Spleen (tissue), 7 donors: Measurements from ENCODE around the gene DEK.

ENCODE experiments used
- POLR2A ChIP-seq, 3 donors: fragments of 450-650 bp; IDR thresholded peaks; one replicate each; pipeline ENCODE4 v1.5.1; 2017; ENCODE audit warnings: antibody characterized with exemption in 3 of 3, mild to moderate bottlenecking in 1 of 3
- TF ChIP-seq, protein P1 (sequence below), 11 experiments: fragments of 200-600 bp in 7 of 11; fragments of 450-650 bp in 4 of 11; sonication (generic) in 4 of 11; IDR thresholded peaks in 8 of 11; conservative IDR thresholded peaks in 3 of 11; 1 replicate in 7 of 11; 2 replicates in 4 of 11; pipeline versions ENCODE4 v1.4.0 to v1.8.0; 2016 to 2021; ENCODE audit warnings: antibody characterized with exemption in 11 of 11, inconsistent platforms in 4 of 11, mild to moderate bottlenecking in 1 of 11
- donor health status: DM: no; HTN: no; CAD: no; lungs with moderate emphysema.
- donor health status: DM: no; HTN: no; CAD: no.
- donor health status: DM: no; HTN: no; CAD: no.

DNA sequence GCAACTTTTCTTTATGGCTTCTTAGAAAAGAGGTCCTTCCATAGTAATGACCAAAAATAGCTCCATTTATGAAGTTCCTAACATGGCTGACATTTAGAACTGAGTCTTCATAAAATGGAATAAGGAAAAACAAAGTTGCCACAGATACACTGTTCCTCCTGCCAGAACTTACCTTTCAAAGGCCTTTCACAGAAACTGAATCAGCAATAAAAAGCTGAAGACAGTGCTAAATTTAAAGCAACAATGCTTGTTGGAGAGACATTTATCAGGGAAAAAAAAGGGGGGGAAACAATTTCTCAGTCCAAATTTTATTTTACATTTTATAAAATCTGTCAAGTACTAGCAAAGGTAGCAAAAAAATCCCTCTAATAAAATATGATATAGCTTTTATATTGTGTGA is 17.3 kb downstream of the DEK start:
- TF ChIP-seq, protein P1, sequence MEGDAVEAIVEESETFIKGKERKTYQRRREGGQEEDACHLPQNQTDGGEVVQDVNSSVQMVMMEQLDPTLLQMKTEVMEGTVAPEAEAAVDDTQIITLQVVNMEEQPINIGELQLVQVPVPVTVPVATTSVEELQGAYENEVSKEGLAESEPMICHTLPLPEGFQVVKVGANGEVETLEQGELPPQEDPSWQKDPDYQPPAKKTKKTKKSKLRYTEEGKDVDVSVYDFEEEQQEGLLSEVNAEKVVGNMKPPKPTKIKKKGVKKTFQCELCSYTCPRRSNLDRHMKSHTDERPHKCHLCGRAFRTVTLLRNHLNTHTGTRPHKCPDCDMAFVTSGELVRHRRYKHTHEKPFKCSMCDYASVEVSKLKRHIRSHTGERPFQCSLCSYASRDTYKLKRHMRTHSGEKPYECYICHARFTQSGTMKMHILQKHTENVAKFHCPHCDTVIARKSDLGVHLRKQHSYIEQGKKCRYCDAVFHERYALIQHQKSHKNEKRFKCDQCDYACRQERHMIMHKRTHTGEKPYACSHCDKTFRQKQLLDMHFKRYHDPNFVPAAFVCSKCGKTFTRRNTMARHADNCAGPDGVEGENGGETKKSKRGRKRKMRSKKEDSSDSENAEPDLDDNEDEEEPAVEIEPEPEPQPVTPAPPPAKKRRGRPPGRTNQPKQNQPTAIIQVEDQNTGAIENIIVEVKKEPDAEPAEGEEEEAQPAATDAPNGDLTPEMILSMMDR (IDR thresholded peaks at IDR 0.05 in 8 of 11, conservative IDR thresholded peaks at IDR 0.05 in 3 of 11), result no peak
- no peak for TF ChIP-seq POLR2A (IDR thresholded peaks at IDR 0.05)
